GM12801 (cell line): ENCODE results near the gene WWOX.

Experiments used
- CTCF ChIP-seq: IDR thresholded peaks from one replicate; pipeline ENCODE4 v1.5.1; 2011; ENCODE audit warnings: control low read depth; ENCODE audit not compliant: insufficient read length; ENCODE audit errors: extremely low read depth

The WWOX gene

DNA sequence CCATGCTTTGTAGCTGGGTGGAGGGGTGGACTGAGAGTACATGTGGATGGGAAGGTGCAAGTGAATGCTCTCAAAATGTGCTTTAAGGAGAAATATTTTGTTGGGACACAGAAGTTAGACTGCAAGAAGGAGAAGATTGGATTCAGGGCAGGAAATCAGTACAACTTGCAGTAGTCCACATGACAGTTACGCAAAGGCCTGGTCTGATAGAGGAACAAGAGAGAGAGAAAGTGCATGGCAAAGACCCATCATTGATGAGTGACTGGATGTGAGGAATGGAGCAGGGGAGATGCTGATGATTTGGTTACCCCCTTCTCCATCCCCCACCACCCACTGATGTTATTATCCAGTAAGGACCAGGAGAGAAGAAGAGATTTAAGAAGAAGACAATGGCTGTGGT is 1028.3 kb downstream of the WWOX start:
- no peak for TF ChIP-seq CTCF

- TF ChIP-seq CTCF, result no peak
Observed at GRCh38 chr16:79128706-79129105, 1029.3 kb downstream of the WWOX start.

DNA sequence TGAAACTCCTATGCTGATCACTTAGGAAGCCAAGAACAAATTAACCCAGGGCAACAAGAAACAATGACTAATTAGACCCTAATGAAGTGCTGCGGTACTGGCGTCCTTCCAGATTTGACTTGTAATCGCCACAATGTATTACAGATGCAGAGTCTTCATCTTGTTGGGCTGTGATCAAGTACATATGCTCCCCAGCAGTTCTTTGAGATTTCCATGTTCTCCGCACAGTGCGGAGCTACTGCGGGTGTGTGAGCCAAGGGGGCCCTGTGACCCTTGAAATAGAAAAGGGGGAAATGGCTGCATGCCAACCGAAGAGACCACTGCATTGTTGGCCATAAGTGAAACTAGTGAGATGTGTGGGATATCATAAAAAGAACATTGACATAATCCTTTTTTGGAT is 1031.2 kb downstream of the WWOX start:
- no peak for TF ChIP-seq CTCF

- TF ChIP-seq CTCF, result no peak
Observed at GRCh38 chr16:79131321-79132075, 1032.0 kb downstream of the WWOX start.

DNA sequence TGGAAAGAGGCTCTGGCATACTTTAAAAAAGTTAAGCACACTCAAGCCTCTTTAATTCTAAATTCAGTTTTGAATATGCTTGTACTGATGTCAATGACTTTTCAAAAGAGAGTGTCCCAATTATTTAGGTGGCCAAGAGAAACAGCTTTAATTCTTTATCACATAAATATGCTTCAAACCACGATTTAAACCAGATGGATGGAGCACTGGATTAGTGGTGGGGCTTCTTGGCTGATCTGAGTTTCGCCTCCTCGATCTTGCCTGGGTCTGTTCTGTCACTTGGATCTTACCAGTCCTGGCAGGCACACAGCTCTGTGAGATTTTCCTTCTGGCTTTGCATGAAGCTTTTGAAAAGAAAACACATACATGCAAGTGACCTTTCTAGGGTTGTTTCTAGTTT is 1033.2 kb downstream of the WWOX start:
- TF ChIP-seq CTCF, result no peak

GRCh38 chr16:79134300-79134699 is 1034.8 kb downstream of the WWOX start:
- TF ChIP-seq CTCF, result no peak

- TF ChIP-seq CTCF, result no peak
Observed at GRCh38 chr16:79136955-79137354, 1037.5 kb downstream of the WWOX start.
